HTERT RPE-1 (cell line): ENCODE measurements around the gene EFCAB8.
"Not testable (repeated sequence)": the region's sequence is repeated elsewhere in the genome, so short reads cannot be mapped to it uniquely, and the experiment has no call there.

Experiments
- in situ Hi-C: fragments of 300-500 bp; cut with MboI; formaldehyde crosslinking; loops from 4 replicates; pipeline ENCODE4 v1.14.3; 2020; ENCODE audit warnings: low sequenced_read_pairs

EFCAB8 gene

DNA sequence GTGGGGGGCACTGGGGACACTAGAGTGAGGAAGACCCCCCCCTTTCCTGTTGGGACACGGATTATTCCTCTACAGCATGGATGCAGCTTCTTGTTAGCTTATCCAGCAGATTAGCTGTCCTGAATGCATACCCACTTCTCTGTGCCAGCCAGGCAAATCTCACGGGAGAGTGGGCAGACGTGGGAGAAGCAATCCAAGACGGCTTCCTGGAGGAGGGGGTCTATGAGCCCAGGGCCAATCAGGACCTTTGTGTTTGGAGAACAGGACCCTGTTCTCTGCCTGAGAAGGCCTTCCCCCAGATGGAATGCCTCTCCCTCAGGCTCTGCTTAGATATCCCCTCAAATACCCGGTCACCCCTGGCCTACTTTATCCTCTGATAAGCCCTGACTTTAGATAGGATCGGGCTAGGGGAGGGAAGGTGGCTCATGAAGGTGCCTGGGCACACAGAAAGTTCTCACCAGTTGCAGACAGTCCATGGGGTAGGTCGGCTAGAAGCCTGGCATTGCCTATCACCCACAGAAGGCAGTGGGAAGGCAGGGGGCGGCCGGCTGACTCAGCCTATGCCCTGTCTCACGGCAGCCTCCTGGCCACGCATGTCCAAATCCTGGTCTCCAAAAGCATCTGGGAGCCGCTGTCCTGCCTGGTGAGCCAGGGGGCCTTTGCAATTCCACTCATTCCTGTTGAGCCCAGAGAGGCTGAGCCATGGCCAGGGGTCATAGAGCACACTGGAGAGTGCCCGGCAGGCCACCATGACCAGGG lies 110.8 kb downstream of the EFCAB8 start:
- in situ Hi-C loops, result no loop called here

DNA sequence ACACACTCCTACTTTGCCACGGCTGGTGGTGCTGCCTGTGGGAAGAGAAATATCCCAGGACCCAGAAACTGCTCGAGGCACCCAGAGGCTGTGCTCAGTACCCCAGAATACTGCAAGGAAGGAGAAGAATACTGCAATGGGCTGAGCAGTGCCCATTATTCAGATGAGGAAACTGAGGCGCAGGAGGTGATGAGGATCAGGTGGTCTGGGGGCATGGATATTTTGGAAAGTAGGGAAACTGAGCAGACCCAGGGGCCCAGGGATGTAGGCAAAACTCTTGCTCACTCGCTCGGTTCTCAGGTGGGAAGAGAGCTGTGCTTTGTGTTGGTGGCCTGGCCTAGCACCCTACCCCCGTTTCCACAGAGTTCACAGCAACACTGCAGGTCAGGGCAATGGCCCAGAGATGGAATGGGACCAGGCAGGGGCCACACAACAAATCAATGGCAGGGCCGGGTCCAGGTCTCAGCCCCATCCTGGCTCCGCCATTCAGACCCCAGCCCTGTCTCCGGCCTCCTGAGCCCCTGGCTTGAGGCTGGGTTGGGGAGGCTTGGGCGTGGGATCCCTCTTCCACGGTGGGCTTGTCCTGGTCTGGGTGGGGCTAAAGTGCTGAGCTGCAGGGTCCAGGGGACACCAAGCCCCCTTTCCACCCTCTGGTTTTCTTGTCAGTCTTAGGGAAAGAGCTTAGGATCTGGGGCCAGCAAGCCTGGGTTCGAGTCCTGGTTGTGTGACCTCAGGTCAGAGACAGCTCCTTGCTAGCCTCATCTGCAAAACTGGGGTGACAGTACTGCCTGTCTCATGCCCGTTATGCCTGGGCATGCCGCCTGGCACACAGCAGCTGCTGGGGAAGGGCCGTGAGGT lies 111.6 kb downstream of the EFCAB8 start:
- in situ Hi-C loops, result no loop called here

DNA sequence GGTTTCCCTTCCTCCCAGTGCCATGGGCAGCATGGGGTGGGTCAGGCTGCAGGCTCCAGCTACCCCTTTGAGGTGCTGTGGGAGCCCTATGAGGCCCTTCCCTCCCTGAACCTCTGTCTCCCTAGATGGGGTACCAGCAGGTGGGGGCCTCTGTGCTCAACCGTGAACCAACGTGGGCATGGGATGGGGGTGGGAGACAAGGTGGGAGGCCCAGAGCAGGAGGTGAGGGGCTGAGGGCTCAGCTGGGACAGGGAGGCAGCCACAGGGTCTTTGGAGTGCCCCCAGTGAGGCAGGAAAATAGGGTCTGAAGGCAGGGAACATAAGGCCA lies 112.2 kb downstream of the EFCAB8 start:
- in situ Hi-C loops, result no loop called here

DNA sequence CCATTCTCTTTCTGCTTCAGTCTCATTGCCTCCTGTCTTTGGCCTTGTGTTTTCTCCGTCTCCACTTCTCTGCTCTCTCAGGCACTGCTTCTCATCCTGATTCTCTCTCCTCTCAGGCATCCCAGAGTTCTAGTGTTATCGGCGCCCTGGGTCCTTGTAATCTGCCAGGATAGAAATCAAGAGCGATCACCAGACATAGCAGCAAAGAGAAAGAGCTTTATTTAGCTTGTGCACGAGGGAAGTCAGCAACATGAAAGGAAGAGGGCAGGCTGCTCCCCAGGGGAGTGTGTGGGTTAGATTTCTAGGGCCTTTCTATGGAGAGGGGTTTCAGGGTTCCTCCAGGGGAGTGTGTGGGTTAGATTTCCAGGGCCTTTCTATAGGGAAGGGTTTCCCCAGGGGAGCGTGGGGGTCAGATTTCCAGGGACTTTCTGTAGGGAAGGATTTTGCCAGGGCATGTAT lies 113.0 kb downstream of the EFCAB8 start:
- in situ Hi-C loops, result no loop called here

DNA sequence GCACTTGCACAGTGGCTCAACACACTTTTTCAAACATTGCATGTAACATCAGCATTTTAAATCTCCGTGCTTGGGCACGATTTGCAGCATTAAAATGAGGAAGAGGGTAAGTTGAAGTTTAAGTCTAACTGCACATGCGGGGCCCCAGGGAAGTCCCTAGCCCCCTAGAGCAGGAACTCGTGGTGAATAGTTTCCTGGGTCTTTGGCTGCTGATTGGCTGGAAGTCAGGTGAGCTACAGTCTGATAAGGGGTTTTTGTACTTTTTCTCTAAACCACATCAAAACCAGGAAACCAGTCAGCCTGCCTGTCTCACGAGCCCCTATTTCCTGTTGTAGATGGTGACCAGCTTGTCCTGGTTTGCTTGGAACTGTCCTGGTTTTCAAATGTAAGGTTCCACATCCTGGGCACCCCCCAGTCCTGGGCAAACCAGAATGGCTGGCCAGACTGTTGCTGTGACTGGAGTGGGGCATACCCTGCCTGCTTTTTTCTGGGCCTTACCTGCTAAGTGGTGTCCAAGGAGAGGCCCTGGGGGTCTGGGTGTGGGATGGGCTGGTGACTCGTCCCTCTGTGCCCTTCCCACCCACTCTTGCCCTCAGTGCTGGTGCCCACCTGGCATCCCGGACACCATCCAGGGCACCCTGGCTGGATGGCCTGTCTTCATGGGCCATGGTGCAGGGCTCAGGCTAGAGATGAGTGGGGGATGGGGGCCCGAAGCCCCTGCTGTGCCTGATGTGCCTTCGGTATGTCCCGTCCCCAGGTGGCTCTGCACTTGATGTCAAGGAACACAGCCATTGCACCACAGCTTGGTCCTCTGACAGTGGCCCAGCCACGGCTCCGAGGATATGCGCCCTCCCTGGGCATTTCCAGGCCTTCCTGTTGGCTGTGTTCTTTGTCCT lies 113.7 kb downstream of the EFCAB8 start:
- in situ Hi-C loops, result no loop called here

DNA sequence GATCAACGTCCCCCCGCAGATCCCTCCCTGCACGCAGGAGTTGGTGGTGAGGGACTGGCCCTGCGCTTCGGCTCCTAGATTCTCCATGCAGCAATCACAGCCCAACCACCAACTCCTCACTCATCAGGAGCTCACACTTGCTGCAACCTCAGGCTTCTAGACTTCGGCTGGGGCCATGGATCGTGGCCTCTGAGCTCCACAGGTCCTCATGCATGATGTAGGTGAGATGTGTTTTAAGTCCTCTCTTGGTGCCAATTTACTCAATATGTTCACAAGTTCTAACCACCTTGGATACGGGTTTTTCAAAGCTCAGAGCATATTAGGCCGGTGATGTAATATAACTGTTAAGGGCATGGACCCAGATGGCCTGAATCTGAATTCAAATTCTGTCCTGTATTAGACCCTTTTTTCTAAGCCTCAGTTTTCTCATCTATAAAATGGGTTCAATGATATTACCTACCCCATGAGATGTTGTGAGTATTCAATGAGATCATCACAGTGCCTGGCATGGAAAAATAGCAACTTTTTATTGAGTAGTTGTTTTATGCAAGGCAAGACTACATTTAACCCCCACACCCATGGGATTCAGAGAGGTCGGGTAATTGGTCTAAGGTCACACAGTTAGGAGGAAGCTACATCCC lies 114.5 kb downstream of the EFCAB8 start:
- in situ Hi-C loops, result no loop called here

DNA sequence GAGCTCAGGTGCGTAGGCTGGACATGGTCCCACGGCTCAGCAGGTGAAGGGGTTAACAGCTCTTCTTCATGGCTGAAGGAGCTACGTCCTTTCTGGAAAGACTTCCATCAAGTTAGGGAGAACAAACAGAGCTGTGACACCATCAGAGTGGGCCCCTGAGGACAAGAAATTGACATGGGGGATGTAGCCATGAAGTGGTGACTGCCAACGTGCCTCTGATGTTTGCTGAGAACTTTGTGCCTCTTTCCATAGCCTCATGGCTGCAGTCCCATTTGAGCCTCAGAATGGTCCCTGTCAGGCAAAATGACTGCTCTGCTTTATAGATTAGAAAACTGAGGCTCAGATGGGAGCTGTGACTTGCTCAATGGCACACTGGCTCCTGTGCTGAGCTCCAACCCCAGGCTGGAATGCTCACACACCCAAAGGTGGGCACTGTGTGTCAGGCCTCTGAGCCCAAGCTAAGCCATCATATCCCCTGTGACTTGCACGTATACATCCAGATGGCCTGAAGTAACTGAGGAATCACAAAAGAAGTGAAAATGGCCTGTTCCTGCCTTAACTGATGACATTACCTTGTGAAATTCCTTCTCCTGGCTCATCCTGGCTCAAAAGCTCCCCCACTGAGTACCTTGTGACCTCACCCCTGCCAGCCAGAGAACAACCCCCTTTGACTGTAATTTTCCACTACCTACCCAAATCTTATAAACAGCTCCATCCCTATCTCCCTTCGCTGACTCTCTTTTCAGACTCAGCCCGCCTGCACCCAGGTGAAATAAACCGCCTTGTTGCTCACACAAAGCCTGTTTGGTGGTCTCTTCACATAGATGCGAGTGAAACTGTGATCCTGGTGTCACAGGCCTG lies 115.7 kb downstream of the EFCAB8 start:
- in situ Hi-C loops, result not testable (repeated sequence)

DNA sequence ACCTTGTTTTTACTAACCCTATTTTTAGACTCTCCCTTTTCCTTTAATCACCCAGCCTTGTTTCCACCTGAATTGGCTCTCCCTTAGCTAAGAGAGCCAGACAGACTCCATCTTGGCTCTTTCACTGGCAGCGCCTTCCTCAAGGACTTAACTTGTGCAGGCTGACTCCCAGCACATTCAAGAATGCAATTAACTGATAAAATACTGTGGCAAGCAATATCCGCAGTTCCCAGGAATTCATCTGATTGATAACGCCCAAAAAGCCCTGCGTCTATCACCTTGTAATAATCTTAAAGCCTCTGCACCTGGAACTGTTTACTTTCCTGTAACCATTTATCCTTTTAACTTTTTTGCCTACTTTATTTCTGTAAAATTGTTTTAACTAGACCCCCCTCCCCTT lies 116.4 kb downstream of the EFCAB8 start:
- in situ Hi-C loops, result not testable (repeated sequence)

DNA sequence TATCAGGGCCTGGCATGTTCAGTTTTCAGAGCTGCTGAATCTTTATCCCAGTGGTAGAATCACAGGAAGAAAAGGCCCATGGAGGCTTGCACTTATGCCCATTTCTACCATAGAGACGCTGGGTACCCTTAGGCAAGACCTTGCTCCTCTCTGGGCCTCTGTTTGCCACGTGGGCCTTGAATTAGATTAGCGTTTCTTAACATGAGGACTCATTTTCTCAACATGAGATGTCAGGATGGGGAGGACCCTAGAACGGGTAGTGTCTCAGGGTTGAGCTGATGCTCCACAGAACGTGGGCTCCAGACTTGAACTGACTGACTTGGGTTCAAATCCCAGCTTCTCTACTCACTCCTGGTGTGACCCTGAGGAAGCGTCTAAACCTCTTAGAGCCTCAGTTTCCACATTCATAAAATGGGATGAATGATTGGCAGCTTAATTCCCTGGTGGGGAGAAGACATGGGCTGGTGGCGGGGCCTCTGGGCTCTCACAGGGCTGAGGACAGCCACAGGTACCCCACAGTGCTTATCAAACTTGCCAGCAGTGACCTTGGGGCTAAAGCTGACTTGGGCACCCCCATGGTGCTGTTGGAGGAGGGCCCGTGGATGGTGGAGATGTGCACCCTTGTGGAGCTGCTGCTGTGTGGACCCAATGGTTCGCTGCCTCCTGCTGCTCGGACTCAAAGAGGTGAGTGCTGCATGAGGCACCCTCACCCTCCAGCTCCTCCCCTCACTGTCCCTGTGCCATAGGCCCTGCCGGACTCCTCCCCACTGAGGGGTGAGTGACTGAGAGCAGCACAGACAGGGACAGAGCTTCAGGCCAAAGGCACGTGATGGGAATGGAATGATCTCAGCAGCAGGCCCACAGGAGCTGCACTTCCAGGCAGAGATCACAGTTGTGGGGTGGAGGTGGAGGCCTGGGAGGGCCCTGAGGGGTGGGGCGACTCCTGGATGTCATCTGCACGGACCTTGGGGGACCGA lies 117.3 kb downstream of the EFCAB8 start:
- in situ Hi-C loops, result no loop called here

DNA sequence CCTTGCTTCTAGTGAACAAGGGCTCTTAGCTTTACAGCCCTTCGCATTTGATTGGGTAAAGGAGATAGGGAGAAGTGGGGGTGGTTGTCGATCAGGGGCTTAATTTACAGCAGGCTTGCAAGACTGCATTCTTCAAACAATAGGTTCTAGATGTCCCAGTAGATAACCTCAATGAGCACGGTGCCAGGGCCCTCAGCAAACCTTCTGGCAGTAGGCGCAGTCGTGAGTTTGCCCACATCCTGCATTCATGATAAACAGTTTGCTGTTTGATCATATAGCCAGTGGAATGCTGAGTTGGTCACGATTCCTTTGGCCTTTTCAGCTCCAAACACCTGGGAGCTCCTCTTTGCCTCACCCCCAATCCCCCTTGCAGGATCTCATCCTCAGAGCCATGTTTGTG lies 118.0 kb downstream of the EFCAB8 start:
- in situ Hi-C loops, result no loop called here

DNA sequence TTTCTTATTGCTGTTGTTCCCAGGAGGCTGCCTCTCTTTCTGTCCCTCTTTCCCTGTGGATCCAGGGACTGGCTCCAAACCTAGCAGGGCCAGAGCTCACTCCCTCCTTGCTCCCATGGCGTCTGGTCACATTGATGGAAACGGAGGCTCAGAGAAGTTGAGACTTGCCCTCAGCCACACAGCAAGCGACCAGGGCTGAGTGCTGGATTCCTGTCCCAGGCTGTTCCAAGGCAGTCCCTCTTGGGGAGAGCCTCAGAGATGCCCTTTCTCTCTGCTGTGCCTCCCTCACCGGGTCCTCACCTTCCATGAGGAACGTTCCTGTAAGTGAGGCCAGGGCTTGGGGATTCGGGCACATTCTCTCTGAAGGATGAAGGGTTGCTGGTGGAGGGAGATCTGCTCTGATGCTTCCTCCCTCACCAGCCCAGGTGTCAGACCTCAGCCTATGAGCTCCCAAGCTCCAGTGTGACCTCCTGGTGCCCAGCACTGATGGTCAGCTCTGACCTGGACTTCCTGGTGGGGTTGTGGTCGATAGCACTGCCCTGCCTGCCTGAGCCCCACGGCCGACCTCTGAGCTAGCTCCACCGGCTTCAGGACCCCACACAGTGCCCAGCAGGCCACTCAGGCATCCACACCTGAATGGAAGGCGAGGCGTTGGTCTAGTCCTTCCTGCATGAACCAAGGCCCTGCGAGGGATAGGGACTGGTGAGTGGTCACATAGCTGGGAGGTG lies 118.7 kb downstream of the EFCAB8 start:
- in situ Hi-C loops, result no loop called here

DNA sequence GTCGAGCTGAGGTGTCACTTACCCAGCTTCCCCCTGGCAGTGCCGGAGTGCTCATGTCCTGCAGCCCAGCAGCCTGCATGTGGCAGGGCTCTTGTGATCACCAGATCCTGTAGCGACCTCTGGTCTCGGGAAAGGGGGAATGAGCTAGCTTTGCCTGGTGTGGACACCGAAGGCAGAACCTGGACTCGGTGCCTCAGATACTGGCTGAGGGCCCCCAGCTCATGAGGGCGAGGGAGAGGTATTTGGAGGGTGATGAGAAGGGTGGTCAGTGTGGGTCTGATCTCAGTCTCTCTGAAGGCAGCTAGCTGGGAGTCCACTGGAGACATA lies 119.2 kb downstream of the EFCAB8 start:
- in situ Hi-C loops, result no loop called here

DNA sequence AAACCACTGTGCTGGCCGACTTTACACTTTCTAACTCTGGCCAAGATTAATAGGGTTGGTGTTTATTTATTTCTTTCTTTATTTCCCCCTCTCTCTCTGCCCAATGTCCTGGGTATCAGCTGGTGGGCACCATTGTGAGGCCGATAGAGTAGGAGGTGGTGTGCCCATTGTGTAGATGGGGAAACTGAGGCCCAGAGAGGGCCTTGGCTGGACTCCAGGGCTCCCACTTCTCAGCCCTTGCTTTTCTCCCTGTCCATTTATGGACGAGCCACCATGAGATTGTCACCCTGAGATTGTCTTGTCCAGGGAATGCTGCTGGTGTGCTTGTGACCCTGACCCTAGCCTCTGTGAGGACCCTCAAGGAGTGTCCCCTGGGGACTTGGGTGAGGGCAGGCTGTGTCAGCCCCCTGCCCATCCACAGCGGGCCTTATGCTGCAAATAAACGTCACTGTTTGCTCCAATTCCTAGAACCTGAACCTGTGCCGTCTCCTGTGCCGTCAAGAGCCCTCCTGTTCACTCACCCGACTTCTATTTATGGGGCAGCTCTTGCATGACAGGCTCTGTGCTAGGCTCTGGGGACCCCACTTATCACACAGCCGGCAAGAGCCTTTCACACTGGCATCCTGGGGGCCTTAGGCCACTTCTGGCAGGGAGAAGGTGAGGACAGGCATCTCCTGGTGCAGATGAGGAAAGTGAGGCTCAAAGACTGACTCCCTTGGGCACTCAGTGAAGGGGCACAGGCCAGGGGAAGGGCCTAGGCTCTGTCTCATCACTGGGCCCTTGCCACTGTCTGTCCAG lies 120.7 kb downstream of the EFCAB8 start:
- in situ Hi-C loops, result no loop called here

DNA sequence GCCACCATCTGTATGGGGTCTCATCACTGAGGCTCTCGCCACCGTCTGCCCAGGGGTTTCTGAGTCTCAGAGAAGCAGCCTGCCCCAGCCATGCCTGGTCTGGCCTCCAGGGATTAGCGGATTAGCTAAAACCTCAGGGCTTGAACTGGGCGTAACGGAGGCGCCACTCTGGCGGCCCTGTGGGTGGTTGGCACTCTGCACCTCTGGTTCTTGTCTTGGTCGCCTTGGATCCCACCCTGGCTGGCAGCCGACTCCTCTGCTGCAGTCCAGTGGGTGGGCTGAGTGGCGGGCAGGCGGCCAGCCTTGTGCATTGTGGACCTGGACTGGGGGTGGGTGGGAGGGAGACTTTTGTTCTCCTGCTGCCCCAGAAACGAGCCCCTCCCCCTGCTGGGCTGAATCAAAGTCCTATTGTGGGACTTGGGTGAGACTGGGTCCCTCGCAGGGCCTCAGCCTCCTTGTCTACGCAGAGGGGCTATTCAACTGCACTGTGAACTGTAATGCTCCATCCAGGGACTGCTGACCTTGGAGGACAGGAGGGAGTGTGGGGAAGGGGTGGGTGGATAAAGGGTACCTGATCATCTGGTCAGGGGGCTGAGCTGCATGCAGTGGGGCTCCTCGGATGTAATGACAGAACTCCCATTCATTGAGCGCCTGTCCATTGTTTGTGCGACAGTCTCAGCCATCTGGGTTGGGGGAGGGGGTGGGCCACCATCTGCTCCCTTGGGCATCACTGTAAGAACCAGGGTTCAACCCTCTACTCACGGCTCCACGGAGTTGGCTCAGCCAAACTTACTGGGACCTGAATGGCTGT lies 121.6 kb downstream of the EFCAB8 start:
- in situ Hi-C loops, result no loop called here

DNA sequence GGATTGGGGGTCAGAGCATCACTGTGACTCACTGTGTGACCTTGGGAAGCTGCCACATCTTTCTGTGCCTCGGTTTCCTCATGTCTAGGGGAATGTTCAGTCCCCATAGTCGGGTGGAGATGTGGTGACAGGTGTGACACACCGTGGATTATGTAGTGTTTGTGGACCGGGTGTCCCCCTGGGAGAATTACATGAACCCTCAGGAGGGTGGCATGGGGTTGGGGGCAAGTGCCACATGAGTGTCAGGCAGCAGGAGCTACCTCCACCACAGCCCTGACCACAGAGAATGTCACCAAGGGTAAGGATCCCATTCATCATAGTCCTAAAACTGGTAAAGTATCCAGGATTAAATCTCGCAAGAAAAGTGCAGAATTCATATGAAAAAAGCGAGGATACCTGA lies 122.3 kb downstream of the EFCAB8 start:
- in situ Hi-C loops, result no loop called here

DNA sequence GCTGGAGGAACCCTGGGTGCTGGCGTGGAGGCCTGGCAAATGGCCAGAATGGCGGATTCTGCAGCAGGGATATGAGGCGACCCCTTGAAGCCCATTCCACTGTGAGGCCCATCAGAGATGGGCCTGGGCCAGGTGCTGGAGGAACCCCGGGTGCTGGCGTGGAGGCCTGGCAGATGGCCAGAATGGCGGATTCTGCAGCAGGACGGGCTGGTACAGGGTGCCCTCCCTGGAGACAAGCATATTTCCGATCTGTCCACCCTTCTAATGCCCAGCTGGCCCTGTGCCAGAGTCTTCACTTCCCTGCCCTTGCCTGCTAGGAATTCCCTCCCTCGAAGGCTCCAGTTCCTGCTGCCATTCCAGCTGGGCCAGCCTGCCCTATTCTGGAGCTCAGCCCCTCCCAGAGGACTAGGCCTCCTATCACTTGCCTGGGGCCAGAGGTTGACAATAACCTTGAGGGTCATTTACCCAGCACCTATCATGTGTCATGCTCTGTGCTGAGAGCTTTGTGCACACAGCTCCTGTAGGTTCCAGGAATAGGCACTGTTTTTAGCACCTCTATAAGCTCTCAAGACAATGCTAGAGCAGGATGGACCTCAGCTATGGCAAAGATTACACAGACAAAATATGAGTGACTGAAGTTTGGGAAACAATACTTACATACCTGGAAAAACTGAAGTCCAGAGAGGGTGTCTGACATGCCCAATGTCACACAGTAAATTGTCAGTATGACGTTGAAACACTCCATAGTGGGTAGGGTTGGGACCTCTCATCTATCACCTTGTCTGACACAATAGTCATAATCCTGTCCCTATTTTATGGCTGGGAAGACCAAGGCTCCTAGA lies 124.1 kb downstream of the EFCAB8 start:
- in situ Hi-C loops, result no loop called here
